HepG2 (cell line): Measurements from ENCODE around the gene LYPD4.

Experiments
- ATF7-NPFF ChIP-seq: sonication (generic); formaldehyde crosslinking; IDR thresholded peaks from 2 replicates; pipeline ENCODE4 v1.8.1; 2023; ENCODE audit warnings: mild to moderate bottlenecking, low read depth, missing genetic modification reagents, moderate library complexity
- DPF2 ChIP-seq: sonication (generic); formaldehyde crosslinking; IDR thresholded peaks from 2 replicates; pipeline ENCODE4 v1.4.0; 2020; ENCODE audit warnings: mild to moderate bottlenecking, low read depth, missing genetic modification reagents, borderline replicate concordance
- HCFC1 ChIP-seq: fragments of 150-350 bp; IDR thresholded peaks from 2 replicates; pipeline ENCODE4 v1.6.1; 2014; ENCODE audit warnings: low read depth, low read length
- JUND ChIP-seq: sonication (generic); formaldehyde crosslinking; IDR thresholded peaks from 2 replicates; pipeline ENCODE4 v1.8.0; 2022; ENCODE audit warnings: mild to moderate bottlenecking, missing genetic modification reagents
- SUZ12 ChIP-seq: fragments of 150-350 bp; IDR thresholded peaks from 2 replicates; pipeline ENCODE4 v1.6.1; 2014; ENCODE audit warnings: low read depth, low read length
- ZNF235 ChIP-seq: sonication (generic); formaldehyde crosslinking; IDR thresholded peaks from 2 replicates; pipeline ENCODE4 v1.8.1; 2023; ENCODE audit warnings: mild to moderate bottlenecking, missing genetic modification reagents, borderline replicate concordance
- ZNF256 ChIP-seq: sonication (generic); formaldehyde crosslinking; conservative IDR thresholded peaks from 2 replicates; pipeline ENCODE4 v1.4.0; 2020; ENCODE audit warnings: missing genetic modification reagents

DNA sequence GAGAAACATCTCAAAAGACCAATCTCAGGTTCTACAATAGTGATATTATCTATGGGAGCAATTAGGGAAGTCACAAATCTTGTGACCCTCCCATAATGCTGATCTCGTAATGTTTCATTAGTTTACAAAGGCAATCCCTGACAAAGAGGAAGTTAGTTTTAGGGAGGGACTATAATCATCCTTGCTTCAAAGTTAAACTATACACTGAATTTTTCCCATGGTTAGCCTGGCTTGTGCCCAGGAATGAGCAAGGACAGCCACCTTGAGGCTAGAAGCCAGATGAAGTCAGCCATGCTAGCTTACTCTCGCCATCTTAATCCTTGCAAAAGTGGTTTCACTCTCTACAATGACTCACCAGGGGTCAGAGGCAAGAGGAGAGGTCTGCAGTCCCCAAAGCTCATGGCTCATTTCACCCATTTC, 42.7 kb downstream of the LYPD4 start:
- TF ChIP-seq SUZ12: no peak
- TF ChIP-seq ZNF235: no peak
- no peak for TF ChIP-seq ATF7-NPFF (CRISPR knock-in tag)
- no peak for TF ChIP-seq ZNF256 (CRISPR knock-in tag)
- TF ChIP-seq HCFC1: no peak
- TF ChIP-seq DPF2 (CRISPR knock-in tag): no peak
- TF ChIP-seq JUND (CRISPR knock-in tag): no peak
